ENCODE measurements around the gene TXNDC2. TPM values are rescaled to one million over a fixed set of nuclear protein-coding genes. Genes with fewer than 3 reads are reported as not detected.

The TXNDC2 gene
- total RNA-seq, 1 donor from 2014 or later, result 0.07 TPM

- Histone ChIP-seq H3K36me3 (ENCODE audit: insufficient read depth, low read length) (no peaks in the 10 kb centered on the region), H3K4me2 (ENCODE audit: low read length) (peak overlapping the region; percentile 14), H2AFZ (ENCODE audit: low read depth, low read length) (peak overlapping the region; percentile 12), H3K27me3 (ENCODE audit: insufficient read depth, low read length) (no peaks in the 10 kb centered on the region), H3K27ac (ENCODE audit: low read depth, low read length) (no peak overlapping the region), H4K20me1 (ENCODE audit: insufficient read depth, low read length) (no peaks in the 10 kb centered on the region), H3K79me2 (ENCODE audit: insufficient read depth, low read length) (no peaks in the 10 kb centered on the region), H3K4me1 (ENCODE audit: insufficient read depth, low read length) (peaks cover 24% of the 10 kb centered on the region), H3K4me3 (ENCODE audit: insufficient read depth, low read depth, low read length) (no peak overlapping the region), H3K9me3 (ENCODE audit: insufficient read depth, low read depth, low read length) (peaks cover 7% of the 10 kb centered on the region), H3K9ac (ENCODE audit: low read length) (no peak overlapping the region)
- H3K4me3 Mint-ChIP-seq (ENCODE audit: unreplicated experiment), result no peak overlapping the region
- H3K4me1 Mint-ChIP-seq (ENCODE audit: low read depth, unreplicated experiment), result peaks cover 26% of the 10 kb centered on the region
- peaks cover 10% of the 10 kb centered on the region for H3K9me3 Mint-ChIP-seq (ENCODE audit: unreplicated experiment)
- DNase-seq (ENCODE audit: low read depth), result no peak
- FAIRE-seq, result no peak
- H3K27ac Mint-ChIP-seq (ENCODE audit: unreplicated experiment), result peak overlapping the region; percentile 50
- peaks cover 7% of the 10 kb centered on the region for H3K36me3 Mint-ChIP-seq (ENCODE audit: low read depth, unreplicated experiment)
- H3K27me3 Mint-ChIP-seq (ENCODE audit: low read depth, unreplicated experiment), result no peaks in the 10 kb centered on the region
- TF ChIP-seq EZH2 (IDR thresholded peaks at IDR 0.05; ENCODE audit: insufficient read depth, low read length) (no peak), CTCF (IDR thresholded peaks at IDR 0.05; ENCODE audit: insufficient read depth, low read depth, low read length) (no peak)
Observed at GRCh38 chr18:9870431-9871008, 15.3 kb upstream of the TXNDC2 start.

- peaks cover 26% of the 10 kb centered on the region for H3K4me1 ChIP-seq (ENCODE audit: insufficient read depth, low read length)
- DNase-seq (ENCODE audit: low read depth), result no peak
- no peak overlapping the region for H2AFZ ChIP-seq (ENCODE audit: low read depth, low read length)
- H3K9ac ChIP-seq (ENCODE audit: low read length), result no peak overlapping the region
- H3K9me3 Mint-ChIP-seq (ENCODE audit: unreplicated experiment), result peaks cover 5% of the 10 kb centered on the region
- FAIRE-seq, result no peak
- H3K27me3 ChIP-seq (ENCODE audit: insufficient read depth, low read length), result no peaks in the 10 kb centered on the region
- peaks cover 26% of the 10 kb centered on the region for H3K4me1 Mint-ChIP-seq (ENCODE audit: low read depth, unreplicated experiment)
- no peaks in the 10 kb centered on the region for H3K79me2 ChIP-seq (ENCODE audit: insufficient read depth, low read length)
- H3K27ac ChIP-seq (ENCODE audit: low read depth, low read length), result no peak overlapping the region
- no peaks in the 10 kb centered on the region for H3K27me3 Mint-ChIP-seq (ENCODE audit: low read depth, unreplicated experiment)
- no peaks in the 10 kb centered on the region for H3K36me3 ChIP-seq (ENCODE audit: insufficient read depth, low read length)
- no peak overlapping the region for H3K4me2 ChIP-seq (ENCODE audit: low read length)
- H3K9me3 ChIP-seq (ENCODE audit: insufficient read depth, low read depth, low read length), result peaks cover under 1% of the 10 kb centered on the region
- H3K27ac Mint-ChIP-seq (ENCODE audit: unreplicated experiment), result no peak overlapping the region
- no peak for TF ChIP-seq EZH2 (IDR thresholded peaks at IDR 0.05; ENCODE audit: insufficient read depth, low read length)
- TF ChIP-seq CTCF (IDR thresholded peaks at IDR 0.05; ENCODE audit: insufficient read depth, low read depth, low read length), result no peak
- no peak overlapping the region for H3K4me3 Mint-ChIP-seq (ENCODE audit: unreplicated experiment)
- no peaks in the 10 kb centered on the region for H3K36me3 Mint-ChIP-seq (ENCODE audit: low read depth, unreplicated experiment)
- H4K20me1 ChIP-seq (ENCODE audit: insufficient read depth, low read length), result no peaks in the 10 kb centered on the region
- H3K4me3 ChIP-seq (ENCODE audit: insufficient read depth, low read depth, low read length), result no peak overlapping the region
Observed at GRCh38 chr18:9871244-9871746, 14.5 kb upstream of the TXNDC2 start.

GRCh38 chr18:9872823-9873222 lies 12.9 kb upstream of the TXNDC2 start:
- H3K27ac ChIP-seq (ENCODE audit: low read depth, low read length), result no peak overlapping the region
- H3K27me3 ChIP-seq (ENCODE audit: insufficient read depth, low read length), result no peaks in the 10 kb centered on the region

More at GRCh38 chr18:9872823-9873222, 12.9 kb upstream of the TXNDC2 start:
- Histone ChIP-seq H3K36me3 (ENCODE audit: insufficient read depth, low read length) (no peaks in the 10 kb centered on the region), H3K79me2 (ENCODE audit: insufficient read depth, low read length) (no peaks in the 10 kb centered on the region), H3K4me1 (ENCODE audit: insufficient read depth, low read length) (peaks cover 38% of the 10 kb centered on the region), H3K4me2 (ENCODE audit: low read length) (no peak overlapping the region), H2AFZ (ENCODE audit: low read depth, low read length) (no peak overlapping the region), H3K4me3 (ENCODE audit: insufficient read depth, low read depth, low read length) (no peak overlapping the region), H3K9me3 (ENCODE audit: insufficient read depth, low read depth, low read length) (no peaks in the 10 kb centered on the region), H3K9ac (ENCODE audit: low read length) (no peak overlapping the region), H4K20me1 (ENCODE audit: insufficient read depth, low read length) (no peaks in the 10 kb centered on the region)
- Mint-ChIP-seq H3K9me3 (ENCODE audit: unreplicated experiment) (peaks cover 1% of the 10 kb centered on the region), H3K27ac (ENCODE audit: unreplicated experiment) (no peak overlapping the region), H3K4me3 (ENCODE audit: unreplicated experiment) (no peak overlapping the region), H3K4me1 (ENCODE audit: low read depth, unreplicated experiment) (peaks cover 37% of the 10 kb centered on the region), H3K27me3 (ENCODE audit: low read depth, unreplicated experiment) (no peaks in the 10 kb centered on the region), H3K36me3 (ENCODE audit: low read depth, unreplicated experiment) (no peaks in the 10 kb centered on the region)
- DNase-seq (ENCODE audit: low read depth), result no peak
- TF ChIP-seq CTCF (IDR thresholded peaks at IDR 0.05; ENCODE audit: insufficient read depth, low read depth, low read length) (no peak), EZH2 (IDR thresholded peaks at IDR 0.05; ENCODE audit: insufficient read depth, low read length) (no peak)
- no peak for FAIRE-seq

Measured in astrocyte (in vitro differentiated cells and primary cell).